Activated effector memory CD4-positive, alpha-beta T cell treated with Interleukin-2 at 50 U/mL for 16 hours (primary cell): Measurements from ENCODE around the gene CD163.
"Not testable (repeated sequence)": the region's sequence is repeated elsewhere in the genome, so short reads cannot be mapped to it uniquely, and the experiment has no call there.

Source experiments
- DNase-seq: peaks from one replicate; pipeline ENCODE4 v3.0.0-alpha.2; 2020

Gene CD163

GRCh38 chr12:7503686-7504415 is at the start of gene CD163:
Gene CD163 (minus strand): TSS chr12:7503777. CDS start chr12:7503690, 87 bp downstream.
- DNase-seq = no peak

- DNase-seq = no peak
Observed at GRCh38 chr12:7542813-7543212, 39.2 kb upstream of the CD163 start.

- no peak for DNase-seq
Observed at GRCh38 chr12:7542046-7542445, 38.5 kb upstream of the CD163 start.

- DNase-seq = no peak
Observed at GRCh38 chr12:7514416-7514815, 10.8 kb upstream of the CD163 start.

GRCh38 chr12:7512553-7512952 is 9.0 kb upstream of the CD163 start:
- no peak for DNase-seq

- not testable (repeated sequence) for DNase-seq
Observed at GRCh38 chr12:7509793-7510470, 6.4 kb upstream of the CD163 start.

GRCh38 chr12:7502612-7503011 is 965 bp downstream of the CD163 start:
- no peak for DNase-seq

GRCh38 chr12:7501031-7501588 is 2.5 kb downstream of the CD163 start:
- no peak for DNase-seq

- DNase-seq = no peak
Observed at GRCh38 chr12:7499636-7500035, 3.9 kb downstream of the CD163 start.

GRCh38 chr12:7498809-7499208 is 4.8 kb downstream of the CD163 start:
- no peak for DNase-seq

- DNase-seq = no peak
Observed at GRCh38 chr12:7497661-7498060, 5.9 kb downstream of the CD163 start.

GRCh38 chr12:7496451-7496850 is 7.1 kb downstream of the CD163 start:
- DNase-seq = no peak

GRCh38 chr12:7495136-7495535 is 8.4 kb downstream of the CD163 start:
- no peak for DNase-seq

- DNase-seq = no peak
Observed at GRCh38 chr12:7493006-7493405, 10.6 kb downstream of the CD163 start.

- no peak for DNase-seq
Observed at GRCh38 chr12:7486512-7486911, 17.1 kb downstream of the CD163 start.

GRCh38 chr12:7485095-7485494 is 18.5 kb downstream of the CD163 start:
- no peak for DNase-seq

GRCh38 chr12:7483343-7483742 is 20.2 kb downstream of the CD163 start:
- DNase-seq = no peak

GRCh38 chr12:7479771-7480170 is 23.8 kb downstream of the CD163 start:
- DNase-seq = no peak

- no peak for DNase-seq
Observed at GRCh38 chr12:7472060-7472459, 31.5 kb downstream of the CD163 start.

GRCh38 chr12:7460375-7461259 is 43.0 kb downstream of the CD163 start:
- DNase-seq = peak; percentile 28

GRCh38 chr12:7459973-7460372 is 43.6 kb downstream of the CD163 start:
- DNase-seq = no peak

GRCh38 chr12:7451756-7452155 is 51.8 kb downstream of the CD163 start:
- no peak for DNase-seq

- DNase-seq = no peak
Observed at GRCh38 chr12:7450667-7451066, 52.9 kb downstream of the CD163 start.
